H9 (cell line): ENCODE measurements around the gene CTDSPL. TPM values are rescaled to one million over a fixed set of nuclear protein-coding genes. Genes with fewer than 3 reads are reported as not detected.

Source experiments
- DNase-seq: peaks from one replicate; pipeline ENCODE4 v3.0.0-alpha.2; 2017
- H2AFZ ChIP-seq: one replicate; pipeline ENCODE4 v1.6.1; 2013; ENCODE audit warnings: mild to moderate bottlenecking, low read length, control low read depth, moderate library complexity
- H2AK5ac ChIP-seq: 2 replicates; pipeline ENCODE4 v1.6.1; 2013; ENCODE audit warnings: low read length, control low read depth, mixed read lengths; ENCODE audit not compliant: insufficient read length
- H2BK120ac ChIP-seq: one replicate; pipeline ENCODE4 v1.6.1; 2013; ENCODE audit warnings: low read depth, mild to moderate bottlenecking, low read length, control low read depth, inconsistent platforms; ENCODE audit not compliant: poor library complexity, severe bottlenecking
- H2BK12ac ChIP-seq: 2 replicates; pipeline ENCODE4 v1.6.1; 2013; ENCODE audit warnings: low read length, control low read depth, mixed read lengths, low read depth; ENCODE audit not compliant: insufficient read length
- H2BK15ac ChIP-seq: 2 replicates; pipeline ENCODE4 v1.6.1; 2013; ENCODE audit warnings: low read depth, low read length, control low read depth
- H2BK20ac ChIP-seq: one replicate; pipeline ENCODE4 v1.6.1; 2013; ENCODE audit warnings: low read depth, mild to moderate bottlenecking, low read length, control low read depth, inconsistent platforms; ENCODE audit not compliant: poor library complexity, severe bottlenecking
- H2BK5ac ChIP-seq: 2 replicates; pipeline ENCODE4 v1.6.1; 2013; ENCODE audit warnings: low read length, control low read depth, mixed read lengths; ENCODE audit not compliant: insufficient read length
- H3K14ac ChIP-seq: 2 replicates; pipeline ENCODE4 v1.6.1; 2013; ENCODE audit warnings: low read length, control low read depth; ENCODE audit not compliant: insufficient read depth
- H3K18ac ChIP-seq: 2 replicates; pipeline ENCODE4 v1.6.1; 2013; ENCODE audit warnings: low read depth, mild to moderate bottlenecking, mixed read lengths, low read length, control low read depth; ENCODE audit not compliant: insufficient read length
- H3K23ac ChIP-seq: 2 replicates; pipeline ENCODE4 v1.6.1; 2013; ENCODE audit warnings: low read length, control low read depth, mixed read lengths, low read depth; ENCODE audit not compliant: insufficient read length
- H3K23me2 ChIP-seq: 2 replicates; pipeline ENCODE4 v1.6.1; 2013; ENCODE audit warnings: low read depth, mild to moderate bottlenecking, mixed read lengths, low read length, control low read depth; ENCODE audit not compliant: insufficient read length, poor library complexity, severe bottlenecking
- H3K27ac ChIP-seq: 2 replicates; pipeline ENCODE4 v1.5.1; 2013; ENCODE audit warnings: low read length, control low read depth, mixed read lengths, low read depth; ENCODE audit not compliant: insufficient read length
- H3K27me3 ChIP-seq: 2 replicates; pipeline ENCODE4 v1.6.1; 2013; ENCODE audit warnings: low read length, control low read depth, inconsistent platforms; ENCODE audit not compliant: insufficient read depth
- H3K4ac ChIP-seq: 2 replicates; pipeline ENCODE4 v1.6.1; 2013; ENCODE audit warnings: low read depth, mild to moderate bottlenecking, control low read depth, inconsistent platforms, low read length, moderate library complexity
- H3K4me1 ChIP-seq: 2 replicates; pipeline ENCODE4 v1.6.1; 2013; ENCODE audit warnings: low read length, control low read depth, inconsistent platforms; ENCODE audit not compliant: insufficient read depth
- H3K4me2 ChIP-seq: 2 replicates; pipeline ENCODE4 v1.6.1; 2013; ENCODE audit warnings: low read length, control low read depth, mixed read lengths; ENCODE audit not compliant: insufficient read length, insufficient read depth
- H3K56ac ChIP-seq: 2 replicates; pipeline ENCODE4 v1.6.1; 2013; ENCODE audit warnings: low read depth, mild to moderate bottlenecking, mixed read lengths, low read length, control low read depth; ENCODE audit not compliant: insufficient read length
- H3K79me1 ChIP-seq: 2 replicates; pipeline ENCODE4 v1.6.1; 2013; ENCODE audit warnings: low read depth, mild to moderate bottlenecking, moderate library complexity, low read length, control low read depth, inconsistent platforms; ENCODE audit not compliant: insufficient read depth, poor library complexity, severe bottlenecking
- H3K79me2 ChIP-seq: 2 replicates; pipeline ENCODE4 v1.6.1; 2013; ENCODE audit warnings: low read length, control low read depth, inconsistent platforms; ENCODE audit not compliant: insufficient read depth
- H3K9ac ChIP-seq: 2 replicates; pipeline ENCODE4 v1.6.1; 2013; ENCODE audit warnings: low read length, control low read depth, mixed read lengths; ENCODE audit not compliant: insufficient read length; ENCODE audit errors: extremely low read depth
- H3K9me3 ChIP-seq: one replicate; pipeline ENCODE4 v1.6.1; 2013; ENCODE audit warnings: low read depth, low read length, inconsistent platforms; ENCODE audit not compliant: control insufficient read depth
- H3T11ph ChIP-seq: one replicate; pipeline ENCODE4 v1.6.1; 2013; ENCODE audit warnings: mild to moderate bottlenecking, low read length, control low read depth, inconsistent platforms
- H4K20me1 ChIP-seq: one replicate; pipeline ENCODE4 v1.6.1; 2013; ENCODE audit not compliant: control insufficient read depth, insufficient read length, insufficient read depth
- H4K5ac ChIP-seq: 2 replicates; pipeline ENCODE4 v1.6.1; 2013; ENCODE audit warnings: low read depth, mild to moderate bottlenecking, mixed read lengths, low read length, control low read depth; ENCODE audit not compliant: insufficient read length
- H4K8ac ChIP-seq: replicated peaks from 2 replicates; pipeline ENCODE4 v1.6.1; 2013; ENCODE audit warnings: low read length, control low read depth, mixed read lengths, low read depth; ENCODE audit not compliant: insufficient read length
- H4K91ac ChIP-seq: 2 replicates; pipeline ENCODE4 v1.6.1; 2013; ENCODE audit warnings: low read depth, mild to moderate bottlenecking, moderate library complexity, mixed read lengths, low read length, control low read depth; ENCODE audit not compliant: insufficient read length
- H3K27ac Mint-ChIP-seq, 3 experiments: 2 replicates in 2 of 3; 3 replicates in 1 of 3; pipeline ENCODE4 v1.8.0; 2020 to 2021; ENCODE audit warnings: mixed read lengths in 3 of 3, mild to moderate bottlenecking in 1 of 3, moderate library complexity in 1 of 3
- H3K27me3 Mint-ChIP-seq: 2 replicates; pipeline ENCODE4 v1.8.0; 2021; ENCODE audit warnings: low read depth, mild to moderate bottlenecking, moderate library complexity, mixed read lengths
- H3K36me3 Mint-ChIP-seq, 3 experiments: 2 replicates in 2 of 3; 3 replicates in 1 of 3; pipeline ENCODE4 v1.8.0; 2020 to 2021; ENCODE audit warnings: low read depth in 3 of 3, mixed read lengths in 3 of 3; ENCODE audit not compliant: insufficient read depth in 1 of 3
- H3K4me1 Mint-ChIP-seq, 2 experiments: 2 replicates each; pipeline ENCODE4 v1.8.0; 2020; ENCODE audit warnings: mixed read lengths in 2 of 2
- H3K4me3 Mint-ChIP-seq, 2 experiments: 2 replicates in 1 of 2; 3 replicates in 1 of 2; pipeline ENCODE4 v1.8.0; 2020 to 2021; ENCODE audit warnings: mild to moderate bottlenecking in 2 of 2, mixed read lengths in 2 of 2, moderate library complexity in 1 of 2
- H3K9me3 Mint-ChIP-seq, 2 experiments: 2 replicates in 1 of 2; 3 replicates in 1 of 2; pipeline ENCODE4 v1.8.0; 2020; ENCODE audit warnings: mild to moderate bottlenecking in 2 of 2, mixed read lengths in 2 of 2, moderate library complexity in 1 of 2
- WGBS: extraction: QIAGEN DNeasy Blood & Tissue Kit; methylation state at CpG from one replicate; pipeline ENCODE4 v1.1.7; 2013; ENCODE audit warnings: missing lambda C conversion rate, low lambda C conversion rate, mixed read lengths; ENCODE audit not compliant: insufficient read length; ENCODE audit errors: extremely low coverage; 5-methylcytosine and 5-hydroxymethylcytosine counted together
- total RNA-seq: library from RNA; stranded (reverse); gene quantifications from 2 replicates; pipeline ENCODE4 v1.2.1, GENCODE V29; 2021
- TF ChIP-seq, protein P1 (sequence below): fragments of 200-600 bp; sonication (generic); conservative IDR thresholded peaks from 3 replicates; pipeline ENCODE4 v1.8.0; 2021; ENCODE audit warnings: antibody characterized with exemption, mild to moderate bottlenecking

Gene CTDSPL
- total RNA-seq, 1 experiment from 2014 or later = 20.8 TPM

DNA sequence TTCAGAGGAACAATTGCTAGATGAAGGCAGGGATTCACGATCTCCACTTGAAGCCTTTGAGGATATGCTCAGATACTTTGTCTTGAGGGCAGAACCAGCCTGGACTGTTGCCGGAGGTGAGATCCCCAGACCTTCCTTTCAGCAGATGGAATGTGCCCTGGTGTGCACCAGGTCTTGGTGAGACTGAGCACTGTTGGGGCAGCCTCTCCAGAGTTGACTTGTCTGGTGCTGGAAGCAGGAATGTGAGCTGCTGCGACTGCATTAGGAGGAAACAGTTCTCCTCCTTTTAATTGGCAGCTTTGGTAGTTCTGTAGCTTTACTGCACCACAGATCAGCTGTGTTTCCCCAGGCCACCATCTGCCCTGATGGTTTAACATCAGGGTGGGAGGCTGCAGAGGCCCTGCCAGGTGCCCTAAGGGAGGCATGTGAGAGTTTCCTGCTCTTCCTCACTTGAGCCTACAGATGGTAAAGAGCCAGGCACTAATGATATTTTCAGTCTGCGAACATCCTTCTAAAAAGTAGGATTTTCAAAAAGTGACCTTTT is 58.5 kb downstream of the CTDSPL start:
- no peak overlapping the region for H4K8ac ChIP-seq
- TF ChIP-seq, protein P1, sequence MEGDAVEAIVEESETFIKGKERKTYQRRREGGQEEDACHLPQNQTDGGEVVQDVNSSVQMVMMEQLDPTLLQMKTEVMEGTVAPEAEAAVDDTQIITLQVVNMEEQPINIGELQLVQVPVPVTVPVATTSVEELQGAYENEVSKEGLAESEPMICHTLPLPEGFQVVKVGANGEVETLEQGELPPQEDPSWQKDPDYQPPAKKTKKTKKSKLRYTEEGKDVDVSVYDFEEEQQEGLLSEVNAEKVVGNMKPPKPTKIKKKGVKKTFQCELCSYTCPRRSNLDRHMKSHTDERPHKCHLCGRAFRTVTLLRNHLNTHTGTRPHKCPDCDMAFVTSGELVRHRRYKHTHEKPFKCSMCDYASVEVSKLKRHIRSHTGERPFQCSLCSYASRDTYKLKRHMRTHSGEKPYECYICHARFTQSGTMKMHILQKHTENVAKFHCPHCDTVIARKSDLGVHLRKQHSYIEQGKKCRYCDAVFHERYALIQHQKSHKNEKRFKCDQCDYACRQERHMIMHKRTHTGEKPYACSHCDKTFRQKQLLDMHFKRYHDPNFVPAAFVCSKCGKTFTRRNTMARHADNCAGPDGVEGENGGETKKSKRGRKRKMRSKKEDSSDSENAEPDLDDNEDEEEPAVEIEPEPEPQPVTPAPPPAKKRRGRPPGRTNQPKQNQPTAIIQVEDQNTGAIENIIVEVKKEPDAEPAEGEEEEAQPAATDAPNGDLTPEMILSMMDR = no peak
- H3K27ac ChIP-seq = no peak overlapping the region
- no peaks in the 10 kb centered on the region for H3K23me2 ChIP-seq
- H3K4me2 ChIP-seq = no peak overlapping the region
- no peak overlapping the region for H3K18ac ChIP-seq
- H2BK15ac ChIP-seq = no peak overlapping the region
- no peak overlapping the region for H2AK5ac ChIP-seq
- Mint-ChIP-seq H3K4me3 (no peak overlapping the region), H3K9me3 (no peaks in the 10 kb centered on the region), H3K4me1 (peaks cover 28 to 29% of the 10 kb centered on the region in 2 experiments), H3K27me3 (no peaks in the 10 kb centered on the region), H3K36me3 (no peaks in the 10 kb centered on the region; a peak in 1 of 7 replicates), H3K27ac (no peak overlapping the region)
- no peak overlapping the region for H4K91ac ChIP-seq
- H3K23ac ChIP-seq = no peak overlapping the region
- H3K4me1 ChIP-seq = peaks cover 7% of the 10 kb centered on the region; the same call in 1 of the 2 replicates
- no peak overlapping the region for H2BK120ac ChIP-seq
- no peak overlapping the region for H3K56ac ChIP-seq
- no peak overlapping the region for H3T11ph ChIP-seq
- WGBS = no CpG with 5 or more reads among the region's 4 CpGs
- no peak overlapping the region for H4K5ac ChIP-seq
- H3K27me3 ChIP-seq = no peaks in the 10 kb centered on the region
- no peak overlapping the region for H3K9ac ChIP-seq
- no peak overlapping the region for H3K4ac ChIP-seq
- no peaks in the 10 kb centered on the region for H4K20me1 ChIP-seq
- H3K14ac ChIP-seq = no peak overlapping the region
- H2BK12ac ChIP-seq = no peak overlapping the region
- H3K9me3 ChIP-seq = no peaks in the 10 kb centered on the region
- H2AFZ ChIP-seq = no peak overlapping the region
- no peak overlapping the region for H2BK20ac ChIP-seq
- H3K79me2 ChIP-seq = no peaks in the 10 kb centered on the region; the same call in 1 of the 2 replicates
- no peak for DNase-seq
- no peak overlapping the region for H2BK5ac ChIP-seq
- H3K79me1 ChIP-seq = no peaks in the 10 kb centered on the region
